Measurements from ENCODE around the gene DUOX2.

DUOX2 gene

DNA sequence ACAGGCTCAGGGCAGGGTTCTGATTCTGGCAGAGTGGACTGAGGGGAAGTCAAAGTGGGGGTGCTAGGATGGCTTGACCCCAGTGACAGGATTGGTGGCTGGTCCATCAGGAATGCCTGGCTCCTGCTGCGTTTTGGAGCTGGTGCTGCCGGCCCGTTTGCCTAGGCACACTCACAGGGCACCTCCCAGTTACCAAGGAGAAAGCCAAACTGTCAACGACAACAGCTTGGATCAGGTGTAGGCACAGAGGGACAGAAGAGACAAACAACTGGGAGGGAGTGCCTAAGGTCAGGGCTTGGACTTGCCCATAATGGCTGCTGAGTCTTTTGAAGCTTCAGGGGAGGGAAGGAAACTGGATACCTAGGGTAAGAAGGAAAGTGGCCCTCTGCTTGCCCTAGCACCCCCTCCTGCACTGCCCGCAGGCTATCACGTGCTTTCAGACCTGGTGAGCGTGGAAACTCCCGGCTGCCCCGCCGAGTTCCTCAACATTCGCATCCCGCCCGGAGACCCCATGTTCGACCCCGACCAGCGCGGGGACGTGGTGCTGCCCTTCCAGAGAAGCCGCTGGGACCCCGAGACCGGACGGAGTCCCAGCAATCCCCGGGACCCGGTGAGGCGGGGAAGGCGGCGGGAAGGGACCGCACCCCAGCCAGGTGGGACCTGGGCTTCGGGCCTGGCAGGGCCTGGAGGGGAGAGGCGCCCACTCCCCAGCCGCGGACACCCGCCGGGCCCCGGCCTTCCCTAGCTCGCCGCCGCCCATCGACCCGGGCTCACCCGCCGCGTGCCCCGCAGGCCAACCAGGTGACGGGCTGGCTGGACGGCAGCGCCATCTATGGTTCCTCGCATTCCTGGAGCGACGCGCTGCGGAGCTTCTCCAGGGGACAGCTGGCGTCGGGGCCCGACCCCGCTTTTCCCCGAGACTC, 21.0 kb upstream of the DUOX2 start:
- Histone ChIP-seq H3K36me3 (ENCODE audit: insufficient read depth, low read length) (no peaks in the 10 kb centered on the region), H3K9ac (ENCODE audit: low read depth, low read length, poor library complexity, severe bottlenecking) (no peak overlapping the region), H4K20me1 (ENCODE audit: insufficient read depth, low read length, poor library complexity, severe bottlenecking) (no peaks in the 10 kb centered on the region), H3K79me2 (ENCODE audit: insufficient read depth, low read length) (no peaks in the 10 kb centered on the region), H3K9me3 (ENCODE audit: insufficient read depth, low read depth, low read length) (no peaks in the 10 kb centered on the region), H3K4me1 (ENCODE audit: insufficient read depth, low read length, poor library complexity, severe bottlenecking) (no peaks in the 10 kb centered on the region), H2AFZ (ENCODE audit: low read length) (no peak overlapping the region), H3K27me3 (ENCODE audit: insufficient read depth, low read length, poor library complexity, severe bottlenecking) (no peaks in the 10 kb centered on the region), H3F3A (ENCODE audit: low read depth) (no peaks in the 10 kb centered on the region), H3K4me2 (ENCODE audit: low read depth, low read length, poor library complexity, severe bottlenecking) (no peak overlapping the region), H3K9me2 (replicated peaks; ENCODE audit: low read depth, low read length) (no peaks in the 10 kb centered on the region), H3K4me3 (ENCODE audit: low read length, poor library complexity, severe bottlenecking) (no peak overlapping the region)
- TF ChIP-seq, protein P1, sequence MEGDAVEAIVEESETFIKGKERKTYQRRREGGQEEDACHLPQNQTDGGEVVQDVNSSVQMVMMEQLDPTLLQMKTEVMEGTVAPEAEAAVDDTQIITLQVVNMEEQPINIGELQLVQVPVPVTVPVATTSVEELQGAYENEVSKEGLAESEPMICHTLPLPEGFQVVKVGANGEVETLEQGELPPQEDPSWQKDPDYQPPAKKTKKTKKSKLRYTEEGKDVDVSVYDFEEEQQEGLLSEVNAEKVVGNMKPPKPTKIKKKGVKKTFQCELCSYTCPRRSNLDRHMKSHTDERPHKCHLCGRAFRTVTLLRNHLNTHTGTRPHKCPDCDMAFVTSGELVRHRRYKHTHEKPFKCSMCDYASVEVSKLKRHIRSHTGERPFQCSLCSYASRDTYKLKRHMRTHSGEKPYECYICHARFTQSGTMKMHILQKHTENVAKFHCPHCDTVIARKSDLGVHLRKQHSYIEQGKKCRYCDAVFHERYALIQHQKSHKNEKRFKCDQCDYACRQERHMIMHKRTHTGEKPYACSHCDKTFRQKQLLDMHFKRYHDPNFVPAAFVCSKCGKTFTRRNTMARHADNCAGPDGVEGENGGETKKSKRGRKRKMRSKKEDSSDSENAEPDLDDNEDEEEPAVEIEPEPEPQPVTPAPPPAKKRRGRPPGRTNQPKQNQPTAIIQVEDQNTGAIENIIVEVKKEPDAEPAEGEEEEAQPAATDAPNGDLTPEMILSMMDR (conservative IDR thresholded peaks at IDR 0.05; ENCODE audit: low read length): no peak
- TF ChIP-seq EZH2phosphoT487 (IDR thresholded peaks at IDR 0.05; ENCODE audit: borderline replicate concordance): no peak

DNA sequence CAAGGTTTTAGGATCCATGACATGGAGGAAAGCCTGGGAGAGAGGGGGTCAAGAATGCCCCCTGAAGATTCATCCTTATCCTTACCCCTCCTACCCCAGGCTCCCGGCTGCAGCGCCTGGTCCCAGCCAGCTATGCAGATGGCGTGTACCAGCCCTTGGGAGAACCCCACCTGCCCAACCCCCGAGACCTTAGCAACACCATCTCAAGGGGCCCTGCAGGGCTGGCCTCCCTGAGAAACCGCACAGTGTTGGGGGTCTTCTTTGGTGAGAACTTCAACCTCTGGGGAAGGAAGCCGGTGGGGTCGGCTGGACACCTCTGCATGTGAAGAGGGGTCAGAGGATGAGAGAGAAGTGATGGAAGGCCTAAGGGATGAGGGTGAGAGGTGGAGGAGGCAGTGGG, 20.1 kb upstream of the DUOX2 start:
- Histone ChIP-seq H3K9me3 (ENCODE audit: insufficient read depth, low read depth, low read length) (no peaks in the 10 kb centered on the region), H3F3A (ENCODE audit: low read depth) (no peaks in the 10 kb centered on the region), H3K9ac (ENCODE audit: low read depth, low read length, poor library complexity, severe bottlenecking) (no peak overlapping the region), H3K36me3 (ENCODE audit: insufficient read depth, low read length) (no peaks in the 10 kb centered on the region), H3K9me2 (replicated peaks; ENCODE audit: low read depth, low read length) (no peaks in the 10 kb centered on the region), H3K79me2 (ENCODE audit: insufficient read depth, low read length) (no peaks in the 10 kb centered on the region), H3K27me3 (ENCODE audit: insufficient read depth, low read length, poor library complexity, severe bottlenecking) (no peaks in the 10 kb centered on the region), H2AFZ (ENCODE audit: low read length) (no peak overlapping the region), H3K4me1 (ENCODE audit: insufficient read depth, low read length, poor library complexity, severe bottlenecking) (no peaks in the 10 kb centered on the region), H3K4me2 (ENCODE audit: low read depth, low read length, poor library complexity, severe bottlenecking) (no peak overlapping the region), H3K4me3 (ENCODE audit: low read length, poor library complexity, severe bottlenecking) (no peak overlapping the region), H4K20me1 (ENCODE audit: insufficient read depth, low read length, poor library complexity, severe bottlenecking) (no peaks in the 10 kb centered on the region)
- no peak for TF ChIP-seq EZH2phosphoT487 (IDR thresholded peaks at IDR 0.05; ENCODE audit: borderline replicate concordance)
- TF ChIP-seq, protein P1 (conservative IDR thresholded peaks at IDR 0.05; ENCODE audit: low read length): no peak

DNA sequence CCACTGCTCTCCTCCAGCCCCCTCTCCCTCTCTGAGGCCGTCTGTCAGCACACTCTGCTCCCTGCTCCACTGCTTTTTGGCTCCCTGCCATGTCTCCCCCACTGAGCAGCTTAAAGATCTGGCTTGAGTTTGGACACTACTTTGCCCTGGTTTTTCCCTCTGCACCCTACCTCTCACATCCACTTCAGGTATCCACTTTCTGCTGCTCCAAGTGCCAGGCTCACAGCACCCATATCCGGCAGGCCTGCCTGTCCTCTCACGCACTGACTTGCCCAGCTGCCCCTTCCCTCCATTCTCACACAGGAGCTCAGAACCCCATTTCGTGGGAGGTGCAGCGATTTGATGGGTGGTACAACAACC, 19.6 kb upstream of the DUOX2 start:
- Histone ChIP-seq H3K9me2 (replicated peaks; ENCODE audit: low read depth, low read length) (no peaks in the 10 kb centered on the region), H3K36me3 (ENCODE audit: insufficient read depth, low read length) (no peaks in the 10 kb centered on the region), H2AFZ (ENCODE audit: low read length) (no peak overlapping the region), H3K4me3 (ENCODE audit: low read length, poor library complexity, severe bottlenecking) (no peak overlapping the region), H3K79me2 (ENCODE audit: insufficient read depth, low read length) (no peaks in the 10 kb centered on the region), H4K20me1 (ENCODE audit: insufficient read depth, low read length, poor library complexity, severe bottlenecking) (no peaks in the 10 kb centered on the region), H3K9me3 (ENCODE audit: insufficient read depth, low read depth, low read length) (no peaks in the 10 kb centered on the region), H3K27me3 (ENCODE audit: insufficient read depth, low read length, poor library complexity, severe bottlenecking) (no peaks in the 10 kb centered on the region), H3K4me2 (ENCODE audit: low read depth, low read length, poor library complexity, severe bottlenecking) (no peak overlapping the region), H3K9ac (ENCODE audit: low read depth, low read length, poor library complexity, severe bottlenecking) (no peak overlapping the region), H3F3A (ENCODE audit: low read depth) (no peaks in the 10 kb centered on the region), H3K4me1 (ENCODE audit: insufficient read depth, low read length, poor library complexity, severe bottlenecking) (no peaks in the 10 kb centered on the region)
- TF ChIP-seq, protein P1 (conservative IDR thresholded peaks at IDR 0.05; ENCODE audit: low read length): no peak
- no peak for TF ChIP-seq EZH2phosphoT487 (IDR thresholded peaks at IDR 0.05; ENCODE audit: borderline replicate concordance)

Data from Loucy (cell line).